Nephron (organoid): ENCODE data around the gene DUS2.
A peak's percentile ranks its signal among the peaks of the same experiment; 100 is the strongest.
"Not testable (repeated sequence)": the region's sequence is repeated elsewhere in the genome, so short reads cannot be mapped to it uniquely, and the experiment has no call there.

ENCODE experiments used
- H3K27ac Mint-ChIP-seq, 3 experiments: 2 replicates each; pipeline ENCODE4 v1.8.0; 2020; ENCODE audit warnings: mixed read lengths in 3 of 3, mild to moderate bottlenecking in 2 of 3, moderate library complexity in 1 of 3
- H3K27me3 Mint-ChIP-seq: 2 replicates; pipeline ENCODE4 v1.8.0; 2021; ENCODE audit warnings: low read depth, mild to moderate bottlenecking, moderate library complexity, mixed read lengths
- H3K36me3 Mint-ChIP-seq: 2 replicates; pipeline ENCODE4 v1.8.0; 2020; ENCODE audit warnings: low read depth, mixed read lengths
- H3K4me1 Mint-ChIP-seq: 2 replicates; pipeline ENCODE4 v1.8.0; 2020; ENCODE audit warnings: mixed read lengths
- H3K4me3 Mint-ChIP-seq, 3 experiments: 2 replicates each; pipeline ENCODE4 v1.8.0; 2020; ENCODE audit warnings: mild to moderate bottlenecking in 3 of 3, mixed read lengths in 3 of 3, moderate library complexity in 2 of 3
- H3K9me3 Mint-ChIP-seq: 2 replicates; pipeline ENCODE4 v1.8.0; 2020; ENCODE audit warnings: mixed read lengths
- CTCF ChIP-seq, 3 experiments: fragments of 200-600 bp; sonication (generic); IDR thresholded peaks; one replicate each; pipeline ENCODE4 v1.5.0; 2021; ENCODE audit warnings: antibody characterized with exemption in 3 of 3; ENCODE audit not compliant: unreplicated experiment in 3 of 3

The DUS2 gene

GRCh38 chr16:68091380-68092261, 68.5 kb downstream of the DUS2 start:
- no peak for TF ChIP-seq CTCF (IDR thresholded peaks at IDR 0.05; ENCODE audit: unreplicated experiment in 3 of 3)

GRCh38 chr16:68092275-68092674, 69.2 kb downstream of the DUS2 start:
- H3K27me3 Mint-ChIP-seq, H3K9me3 Mint-ChIP-seq, H3K4me3 Mint-ChIP-seq, H3K36me3 Mint-ChIP-seq: not testable (repeated sequence)
- peak overlapping the region; percentile 66 to 73 (median 70) for H3K27ac Mint-ChIP-seq
- H3K4me1 Mint-ChIP-seq, result peaks cover 49% of the 10 kb centered on the region

More at GRCh38 chr16:68091380-68092261, 68.5 kb downstream of the DUS2 start:
- Mint-ChIP-seq H3K4me3 (no peak overlapping the region), H3K27ac (peak overlapping the region; percentile 66 to 73 (median 70)), H3K4me1 (peaks cover 49% of the 10 kb centered on the region), H3K27me3 (no peaks in the 10 kb centered on the region), H3K36me3 (no peaks in the 10 kb centered on the region), H3K9me3 (no peaks in the 10 kb centered on the region)

GRCh38 chr16:68093816-68094613, 70.9 kb downstream of the DUS2 start:
- no peak overlapping the region for H3K4me3 Mint-ChIP-seq
- no peaks in the 10 kb centered on the region for H3K27me3 Mint-ChIP-seq
- no peaks in the 10 kb centered on the region for H3K9me3 Mint-ChIP-seq
- TF ChIP-seq CTCF (IDR thresholded peaks at IDR 0.05; ENCODE audit: unreplicated experiment in 3 of 3), result peak in 2 of 3 experiments; percentile 7 to 45
- H3K27ac Mint-ChIP-seq, result peak overlapping the region in 1 of 3 experiments; percentile 14
- H3K4me1 Mint-ChIP-seq, result peaks cover 46% of the 10 kb centered on the region
- H3K36me3 Mint-ChIP-seq, result no peaks in the 10 kb centered on the region

- H3K9me3 Mint-ChIP-seq, result no peaks in the 10 kb centered on the region
- no peak overlapping the region for H3K4me3 Mint-ChIP-seq
- no peaks in the 10 kb centered on the region for H3K36me3 Mint-ChIP-seq
- peaks cover 42% of the 10 kb centered on the region for H3K4me1 Mint-ChIP-seq
- no peak for TF ChIP-seq CTCF (IDR thresholded peaks at IDR 0.05; ENCODE audit: unreplicated experiment in 3 of 3)
- H3K27me3 Mint-ChIP-seq, result no peaks in the 10 kb centered on the region
- no peak overlapping the region for H3K27ac Mint-ChIP-seq
These were observed 71.5 kb downstream of the DUS2 start for GRCh38 chr16:68094614-68094934.

- Mint-ChIP-seq H3K4me1 (peaks cover 25% of the 10 kb centered on the region), H3K27me3 (no peaks in the 10 kb centered on the region), H3K36me3 (peaks cover 5% of the 10 kb centered on the region), H3K9me3 (no peaks in the 10 kb centered on the region), H3K27ac (no peak overlapping the region), H3K4me3 (no peak overlapping the region)
- no peak for TF ChIP-seq CTCF (IDR thresholded peaks at IDR 0.05; ENCODE audit: unreplicated experiment in 3 of 3)
These were observed 73.4 kb downstream of the DUS2 start for GRCh38 chr16:68096491-68096890.

- H3K27ac Mint-ChIP-seq, result peak overlapping the region in 1 of 3 experiments; percentile 1
- H3K4me3 Mint-ChIP-seq, result no peak overlapping the region
- no peaks in the 10 kb centered on the region for H3K27me3 Mint-ChIP-seq
- no peak for TF ChIP-seq CTCF (IDR thresholded peaks at IDR 0.05; ENCODE audit: unreplicated experiment in 3 of 3)
- no peaks in the 10 kb centered on the region for H3K9me3 Mint-ChIP-seq
- peaks cover 20% of the 10 kb centered on the region for H3K4me1 Mint-ChIP-seq
- H3K36me3 Mint-ChIP-seq, result peaks cover 9% of the 10 kb centered on the region
These were observed 74.0 kb downstream of the DUS2 start for GRCh38 chr16:68097088-68097487.
